Transverse colon (tissue), 4 donors: Measurements from ENCODE around the gene HDAC1. TPM values are rescaled to one million over a fixed set of nuclear protein-coding genes. Genes with fewer than 3 reads are reported as not detected.

Experiments used
- DNase-seq: peaks from one replicate; pipeline ENCODE4 v3.0.0-alpha.2; 2019
- H3K27ac ChIP-seq, 4 donors: fragments of 200-600 bp; sonication (generic); 2 replicates each; pipeline ENCODE4 v1.5.1; 2016 to 2018; ENCODE audit warnings: inconsistent platforms in 4 of 4
- H3K27me3 ChIP-seq: fragments of 200-600 bp; sonication (generic); 2 replicates; pipeline ENCODE4 v1.5.1; 2017; ENCODE audit warnings: inconsistent platforms
- H3K36me3 ChIP-seq, 4 donors: fragments of 200-600 bp; sonication (generic); 2 replicates each; pipeline ENCODE4 v1.5.1; 2017 to 2019; ENCODE audit warnings: inconsistent platforms in 4 of 4
- H3K4me1 ChIP-seq, 4 donors: fragments of 200-600 bp; sonication (generic); 2 replicates each; pipeline ENCODE4 v1.5.1; 2017 to 2020; ENCODE audit warnings: inconsistent platforms in 4 of 4
- H3K4me3 ChIP-seq, 4 donors: fragments of 200-600 bp; sonication (generic); 1 replicate in 1 of 4; 2 replicates in 3 of 4; pipeline versions ENCODE4 v1.5.1 to v1.6.1; 2017 to 2019; ENCODE audit warnings: inconsistent platforms in 4 of 4
- H3K9me3 ChIP-seq, 2 donors: fragments of 200-600 bp; sonication (generic); 2 replicates each; pipeline ENCODE4 v1.5.1; 2017 to 2019; ENCODE audit warnings: inconsistent platforms in 2 of 2
- CTCF ChIP-seq, 5 experiments: fragments of 200-600 bp in 3 of 5; fragments of 450-650 bp in 2 of 5; sonication (generic) in 3 of 5; IDR thresholded peaks; 1 replicate in 2 of 5; 2 replicates in 3 of 5; pipeline ENCODE4 v1.5.1; 2016 to 2017; ENCODE audit warnings: antibody characterized with exemption in 5 of 5, inconsistent platforms in 3 of 5, mild to moderate bottlenecking in 2 of 5, moderate library complexity in 1 of 5
- EP300 ChIP-seq: sonication (generic); formaldehyde crosslinking; IDR thresholded peaks from one replicate; pipeline ENCODE4 v1.6.1; 2017; ENCODE audit warnings: antibody characterized with exemption, low read depth
- POLR2A ChIP-seq: fragments of 450-650 bp; IDR thresholded peaks from one replicate; pipeline ENCODE4 v1.6.1; 2016; ENCODE audit warnings: antibody characterized with exemption, mild to moderate bottlenecking, moderate library complexity
- POLR2AphosphoS5 ChIP-seq, 3 donors: sonication (generic); formaldehyde crosslinking; IDR thresholded peaks; one replicate each; pipeline ENCODE4 v1.6.1; 2016; ENCODE audit warnings: antibody characterized with exemption in 3 of 3
- WGBS, 2 donors: methylation state at CpG; one replicate each; pipeline ENCODE4 v1.1.5; 2018; ENCODE audit warnings: low coverage in 1 of 2; 5-methylcytosine and 5-hydroxymethylcytosine counted together
- in situ Hi-C, 4 donors: fragments of 200-750 bp; cut with MboI; loops; one replicate each; pipeline versions ENCODE4 v1.15.0 to v1.15.1; 2017; ENCODE audit warnings: low sequenced_read_pairs in 3 of 4, low pct_ligation_motif_present in 1 of 4, low pct_unique_long_range_greater_than_20kb in 1 of 4
- intact Hi-C: fragments of 100-400 bp; cut with DNase I; formaldehyde crosslinking; loops from one replicate; pipeline ENCODE4 v1.15.1; 2023; ENCODE audit warnings: low total_unique reads
- total RNA-seq, 4 donors: library from RNA; depleted of rRNA; stranded (reverse); fragments of >200 nt; gene quantifications; one replicate each; pipeline ENCODE4 v1.1.0, GENCODE V29; 2016

The HDAC1 gene
- 100 to 1,000 TPM in 3 of 4 donors, 10 to 100 TPM in 1; 85.2 to 218 (median 174) TPM for total RNA-seq

- peak; percentile 74 to 91 (median 88) for TF ChIP-seq POLR2AphosphoS5 (IDR thresholded peaks at IDR 0.05)
- peak; percentile 85 for TF ChIP-seq POLR2A
- no peak for TF ChIP-seq EP300
- TF ChIP-seq CTCF (IDR thresholded peaks at IDR 0.05) = peak in 2 of 5 experiments; percentile 9 to 14
- in situ Hi-C loops (no loop called here), intact Hi-C loops (loop anchor here (5.0 kb wide), 1 partner anchor 50 kb away; no protein-coding TSS in a partner anchor)
- Histone ChIP-seq H3K36me3 (no peaks in the 10 kb centered on the region), H3K4me1 (peaks cover 0 to 50% (median 26%) of the 10 kb centered on the region in 4 donors), H3K9me3 (no peaks in the 10 kb centered on the region), H3K4me3 (peak within 1 kb of the TSS; percentile 76 to 98 (median 83)), H3K27me3 (no peaks in the 10 kb centered on the region), H3K27ac (peak within 1 kb of the TSS; percentile 90 to 94 (median 92))
- 1% methylated on average over 13 to 39 of the region's 67 CpGs for WGBS, 2 donors
- DNase-seq = peak; percentile 99
Measured at GRCh38 chr1:32291708-32292538, at the start of gene HDAC1. TSS of gene HDAC1 (plus strand) at chr1:32292083. CDS start at chr1:32292170, 87 bp downstream.

GRCh38 chr1:32242341-32242851, 49.5 kb upstream of the HDAC1 start:
- peak; percentile 48 for DNase-seq
- H3K36me3 ChIP-seq = no peaks in the 10 kb centered on the region
- TF ChIP-seq POLR2A (no peak), CTCF (IDR thresholded peaks at IDR 0.05) (no peak), POLR2AphosphoS5 (IDR thresholded peaks at IDR 0.05) (no peak), EP300 (no peak)
- in situ Hi-C loops = no loop called here
- peak overlapping the region in 3 of 4 donors; percentile 29 to 89 (median 82) for H3K27ac ChIP-seq
- no peaks in the 10 kb centered on the region for H3K9me3 ChIP-seq
- no peaks in the 10 kb centered on the region for H3K27me3 ChIP-seq
- intact Hi-C loops = loop anchor here (5.0 kb wide), 1 partner anchor 50 kb away; the partner anchor contains the start of gene HDAC1
- peaks cover 4 to 38% (median 18%) of the 10 kb centered on the region in 4 donors for H3K4me1 ChIP-seq
- 30 to 95% methylated on average over 2 to 7 of the region's 7 CpGs for WGBS, 2 donors
- H3K4me3 ChIP-seq = no peak overlapping the region

GRCh38 chr1:32246888-32247273, 45.0 kb upstream of the HDAC1 start, which contains the start of gene FAM167B:
TSS of gene FAM167B (plus strand) at chr1:32247222. CDS start at chr1:32247422, 200 bp downstream.
- peaks cover 4 to 31% (median 12%) of the 10 kb centered on the region in 4 donors for H3K4me1 ChIP-seq
- H3K9me3 ChIP-seq = no peaks in the 10 kb centered on the region
- intact Hi-C loops = no loop called here
- in situ Hi-C loops = no loop called here
- H3K27me3 ChIP-seq = no peaks in the 10 kb centered on the region
- peak within 1 kb of the TSS; percentile 45 to 66 (median 60) for H3K27ac ChIP-seq
- DNase-seq = peak; percentile 12
- H3K4me3 ChIP-seq = no peak within 1 kb of the TSS
- 53% methylated on average over 3 of the region's 3 CpGs; no CpG with 5 or more reads in 1 of the 2 donors for WGBS, 2 donors
- TF ChIP-seq EP300 (no peak), CTCF (IDR thresholded peaks at IDR 0.05) (no peak), POLR2A (no peak), POLR2AphosphoS5 (IDR thresholded peaks at IDR 0.05) (peak; percentile 32 to 56 (median 44))
- no peaks in the 10 kb centered on the region for H3K36me3 ChIP-seq

GRCh38 chr1:32247452-32247851, 44.4 kb upstream of the HDAC1 start:
- H3K4me3 ChIP-seq = no peak overlapping the region
- in situ Hi-C loops (no loop called here), intact Hi-C loops (no loop called here)
- H3K27me3 ChIP-seq = no peaks in the 10 kb centered on the region
- no peak for DNase-seq
- H3K9me3 ChIP-seq = no peaks in the 10 kb centered on the region
- H3K4me1 ChIP-seq = peaks cover 4 to 25% (median 11%) of the 10 kb centered on the region in 4 donors
- TF ChIP-seq POLR2AphosphoS5 (IDR thresholded peaks at IDR 0.05) (no peak), POLR2A (no peak), CTCF (IDR thresholded peaks at IDR 0.05) (no peak), EP300 (no peak)
- WGBS, 2 donors = 82% methylated on average over 10 of the region's 12 CpGs; no CpG with 5 or more reads in 1 of the 2 donors
- H3K27ac ChIP-seq = peak overlapping the region; percentile 45 to 66 (median 60)
- no peaks in the 10 kb centered on the region for H3K36me3 ChIP-seq
